ENCODE results near the gene NXT1.
"Not testable (repeated sequence)": the region's sequence is repeated elsewhere in the genome, so short reads cannot be mapped to it uniquely, and the experiment has no call there.

The NXT1 gene
- 12.1 to 52.2 (median 25.5) reads per million in 4 experiments for total RNA-seq

DNA sequence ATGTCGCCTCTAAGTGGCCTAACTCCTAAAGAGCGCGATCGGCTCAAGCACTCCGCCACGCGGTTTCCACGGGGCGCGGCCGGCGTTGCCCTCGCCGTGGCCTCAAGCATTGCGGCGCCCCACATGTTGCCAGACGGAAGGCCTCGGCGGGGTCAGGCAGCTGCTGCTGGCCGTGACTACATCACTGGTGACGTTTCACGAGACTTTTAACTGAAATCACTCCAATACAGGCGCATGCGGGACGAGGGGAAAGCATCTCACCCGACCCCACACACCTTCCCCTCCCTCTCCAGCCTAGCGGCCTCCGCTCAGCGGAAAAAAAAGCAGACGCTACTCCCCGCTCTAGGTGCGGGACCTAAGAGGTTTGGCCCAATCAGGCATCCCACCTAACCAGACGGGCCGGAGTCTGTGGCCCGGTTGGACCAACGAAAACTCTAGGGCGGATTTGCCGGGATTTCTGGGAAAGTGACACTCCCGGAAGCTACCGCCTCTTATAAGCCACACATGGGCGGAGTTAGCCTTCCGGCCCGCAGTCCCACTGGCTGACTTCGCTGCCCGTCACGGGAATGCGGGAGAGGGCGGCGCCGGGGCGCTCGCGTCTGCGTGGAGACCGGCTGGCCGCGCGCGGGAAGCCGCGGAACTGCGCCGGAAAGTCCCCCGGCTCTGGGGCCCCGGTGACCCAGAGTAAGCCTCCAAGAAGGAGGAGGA is at the start of gene NXT1:
TSS of gene NXT1 (plus strand) at position 596 of the 708 bp plus-strand sequence. CDS start 3,251 bp downstream, outside the sequence.
- peak; percentile 91 for DNase-seq

DNA sequence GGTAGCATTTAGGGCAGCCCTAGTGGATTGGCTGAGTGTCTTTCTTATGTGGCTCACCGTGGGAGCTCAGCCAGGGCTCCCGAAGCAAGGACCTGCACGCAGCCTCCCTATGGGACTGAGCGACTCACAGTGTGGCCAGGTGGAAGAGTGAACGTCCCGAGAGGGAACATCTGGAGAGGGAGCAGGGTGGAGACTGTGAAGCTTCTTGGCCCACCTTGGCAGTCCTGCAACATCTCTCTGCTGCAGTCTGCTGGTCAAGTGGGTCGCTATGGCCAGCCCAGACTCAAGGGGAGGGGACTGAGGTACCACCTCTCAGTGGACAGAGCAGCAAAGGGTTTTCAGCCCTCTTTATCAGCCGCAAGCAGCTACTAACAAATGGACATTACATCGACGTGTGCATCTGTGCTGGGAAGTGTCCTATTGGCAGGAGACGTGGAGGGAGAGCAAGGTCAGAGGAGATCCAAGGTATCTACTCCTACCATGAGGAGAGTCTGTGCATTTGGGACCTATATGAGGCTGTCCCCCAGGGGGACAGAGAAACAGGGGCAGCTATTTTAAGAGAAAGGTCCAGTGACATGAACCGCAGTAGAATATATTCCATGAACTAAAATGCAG is 49.0 kb upstream of the NXT1 start:
- DNase-seq = no peak

DNA sequence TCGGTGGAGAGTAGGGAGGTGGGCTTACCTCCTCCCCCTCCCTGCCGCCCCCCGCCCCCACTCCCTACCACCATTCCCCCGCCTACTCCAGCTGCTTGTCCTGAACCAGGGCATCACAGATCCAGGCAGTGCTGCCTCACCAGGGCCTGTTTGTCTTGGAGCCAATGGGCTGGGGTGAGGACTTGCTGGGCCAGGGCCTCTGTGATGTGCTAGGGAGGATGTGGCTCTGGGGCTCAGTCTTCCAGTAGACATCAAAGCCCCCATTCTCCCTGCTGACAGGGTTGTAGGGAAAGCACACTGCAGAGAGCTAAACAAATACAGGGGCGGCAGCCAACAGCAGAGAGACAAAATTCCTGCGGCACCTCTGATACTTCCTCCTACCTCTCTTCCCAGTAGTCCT is 48.2 kb upstream of the NXT1 start:
- DNase-seq = no peak

DNA sequence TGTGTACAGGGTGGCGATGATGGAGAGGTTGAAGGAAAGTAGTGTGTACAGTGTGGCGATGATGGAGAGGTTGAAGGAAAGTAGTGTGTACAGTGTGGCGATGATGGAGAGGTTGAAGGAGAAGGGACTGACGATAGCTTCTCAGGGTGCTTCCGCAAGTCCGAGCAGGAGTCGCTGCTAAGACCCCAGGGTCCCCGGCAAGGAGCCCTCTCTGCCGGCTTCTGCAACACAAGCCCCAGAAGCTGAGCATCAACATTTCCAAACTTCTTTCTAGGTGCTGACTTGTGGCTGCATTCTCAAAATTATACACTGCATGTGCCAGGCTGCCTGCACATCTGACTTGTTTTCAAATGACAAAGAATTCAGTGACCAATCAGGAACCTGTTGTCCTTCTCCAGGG is 47.8 kb upstream of the NXT1 start:
- DNase-seq = no peak

DNA sequence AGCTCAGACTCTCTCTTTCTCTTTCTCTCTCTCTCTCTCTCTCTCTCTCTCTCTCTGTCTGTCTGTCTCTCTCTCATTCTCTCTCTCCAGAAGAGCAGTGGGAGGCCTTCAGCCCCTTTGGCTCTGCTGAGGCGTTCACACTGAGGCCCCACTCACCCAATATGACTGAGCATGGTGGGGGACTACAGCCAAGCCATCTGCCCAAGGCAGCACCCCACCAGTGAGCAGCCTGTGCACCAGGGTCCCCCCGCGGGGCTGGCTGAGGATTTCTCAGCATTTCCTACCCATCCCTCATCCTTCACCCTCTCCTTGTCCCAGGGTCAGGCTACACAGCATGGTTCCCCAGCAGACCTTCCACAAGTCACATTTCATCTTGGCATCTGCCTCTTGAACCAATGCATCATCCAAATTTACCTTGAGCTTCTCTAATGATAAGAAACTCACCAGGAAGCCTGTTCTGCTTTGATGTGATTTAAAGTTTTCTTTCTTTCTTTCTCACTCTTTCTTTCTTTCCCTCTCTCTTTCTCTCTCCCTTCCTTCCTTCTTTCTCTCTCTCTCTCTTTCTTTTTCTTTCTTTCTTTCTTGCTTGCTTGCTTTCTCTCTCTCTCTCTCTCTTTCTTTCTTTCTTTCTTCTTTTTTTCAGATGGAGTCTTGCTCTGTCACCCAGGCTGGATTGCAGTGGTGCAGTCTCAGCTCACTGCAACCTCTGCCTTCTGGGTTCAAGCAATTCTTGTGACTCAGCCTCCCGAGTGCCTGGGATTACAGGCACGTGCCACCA is 47.1 kb upstream of the NXT1 start:
- DNase-seq = no peak

DNA sequence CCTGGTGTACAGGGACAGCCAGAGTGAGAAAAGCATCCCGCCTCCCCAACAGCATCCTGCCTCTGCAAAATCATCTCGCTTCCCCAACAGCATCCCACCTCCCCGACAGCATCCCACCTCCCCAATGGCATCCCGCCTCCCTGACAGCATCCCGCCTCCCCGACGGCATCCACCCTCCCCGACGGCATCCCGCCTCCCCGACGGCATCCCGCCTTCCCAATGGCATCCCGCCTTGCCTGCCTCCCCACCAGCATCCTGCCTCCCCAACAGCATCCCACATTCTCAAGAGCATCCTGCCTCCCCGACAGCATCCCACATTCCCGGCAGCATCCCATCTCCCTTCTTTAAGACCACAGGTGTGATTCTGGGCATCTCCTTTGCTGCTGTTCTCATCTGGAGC is 46.0 kb upstream of the NXT1 start:
- DNase-seq = no peak

DNA sequence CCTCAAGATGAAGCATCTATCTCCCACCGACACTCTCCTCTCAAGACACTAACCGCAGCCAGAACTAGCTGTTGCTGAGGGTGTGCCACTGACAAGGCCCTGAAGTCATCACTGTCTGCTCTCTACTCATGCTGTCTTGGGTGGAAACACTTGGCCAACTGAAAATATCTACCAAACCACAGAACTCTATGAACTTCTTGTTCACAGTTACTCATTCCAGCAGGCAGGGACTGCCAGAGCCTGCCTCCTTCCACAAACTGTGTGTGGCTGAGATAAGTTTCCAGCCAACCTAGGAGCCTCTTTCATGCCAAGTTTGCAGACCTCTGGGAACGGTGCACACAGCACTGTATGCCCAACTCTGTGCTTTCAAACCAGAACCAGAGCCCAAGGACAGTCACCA is 45.5 kb upstream of the NXT1 start:
- no peak for DNase-seq

DNA sequence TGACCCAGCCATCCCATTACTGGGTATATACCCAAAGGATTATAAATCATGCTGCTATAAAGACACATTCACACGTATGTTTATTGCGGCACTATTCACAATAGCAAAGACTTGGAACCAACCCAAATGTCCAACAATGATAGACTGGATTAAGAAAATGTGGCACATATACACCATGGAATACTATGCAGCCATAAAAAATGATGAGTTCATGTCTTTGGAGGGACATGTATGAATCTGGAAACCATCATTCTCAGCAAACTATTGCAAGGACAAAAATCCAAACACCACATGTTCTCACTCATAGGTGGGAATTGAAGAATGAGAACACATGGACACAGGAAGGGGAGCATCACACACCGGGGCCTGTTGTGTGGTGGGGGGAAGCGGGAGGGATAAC is 43.2 kb upstream of the NXT1 start:
- DNase-seq = not testable (repeated sequence)

DNA sequence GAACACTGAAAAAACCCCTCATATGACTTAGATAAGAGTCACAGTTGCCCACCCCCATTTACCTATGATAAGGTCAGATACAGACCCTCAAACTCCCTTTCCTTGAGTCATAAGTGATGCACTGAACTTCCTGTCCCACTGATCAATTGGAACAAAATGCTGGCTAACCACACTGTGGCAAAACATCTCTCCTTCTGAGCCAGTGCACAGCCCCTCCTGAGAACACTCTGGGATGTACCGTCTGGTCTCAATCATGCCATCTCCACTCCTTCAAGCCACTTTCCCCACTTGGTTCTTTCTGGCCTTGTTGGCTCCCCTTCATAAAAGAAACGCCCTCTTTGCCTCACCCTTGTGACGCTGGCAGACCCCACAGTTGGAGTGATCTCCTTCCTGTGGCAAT is 42.6 kb upstream of the NXT1 start:
- DNase-seq = no peak

DNA sequence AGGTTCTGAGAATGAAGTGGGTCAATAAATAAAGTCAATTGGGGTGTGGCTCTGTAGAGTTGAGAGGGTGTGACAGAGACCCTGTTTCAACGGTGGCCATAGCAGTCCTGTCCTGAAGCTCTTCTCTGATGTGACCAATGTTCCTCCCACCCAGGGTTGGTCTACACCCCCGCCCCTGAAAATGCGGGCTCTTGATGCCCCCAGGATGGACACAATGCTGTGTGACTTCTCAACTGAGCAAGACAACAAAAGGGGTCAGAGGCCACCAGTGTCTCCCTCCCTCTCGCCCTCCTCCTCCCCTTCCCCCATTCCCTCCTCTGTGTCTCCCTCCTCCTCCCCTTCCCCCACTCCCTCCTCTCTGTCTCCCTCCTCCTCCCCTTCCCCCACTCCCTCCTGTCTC is 41.7 kb upstream of the NXT1 start:
- no peak for DNase-seq

DNA sequence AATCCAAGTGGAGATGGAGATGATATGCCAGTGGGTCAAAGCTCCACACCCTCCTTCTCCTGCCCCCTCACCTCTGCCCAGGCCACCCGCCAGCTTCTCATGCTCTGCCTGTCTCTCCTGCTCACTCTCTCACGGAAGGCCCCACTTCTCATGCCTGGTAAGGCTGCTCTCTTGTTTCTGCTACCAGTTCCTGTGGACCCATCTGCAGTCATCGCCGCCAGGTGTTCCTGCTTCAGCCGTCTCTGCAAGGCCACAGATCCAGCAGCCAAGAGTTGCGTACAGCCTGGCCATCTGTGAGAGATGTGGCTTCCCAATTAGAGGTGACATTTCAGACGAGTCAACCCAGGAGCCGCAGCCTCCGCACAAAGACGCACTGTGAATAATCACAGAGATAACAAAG is 40.8 kb upstream of the NXT1 start:
- DNase-seq = no peak

DNA sequence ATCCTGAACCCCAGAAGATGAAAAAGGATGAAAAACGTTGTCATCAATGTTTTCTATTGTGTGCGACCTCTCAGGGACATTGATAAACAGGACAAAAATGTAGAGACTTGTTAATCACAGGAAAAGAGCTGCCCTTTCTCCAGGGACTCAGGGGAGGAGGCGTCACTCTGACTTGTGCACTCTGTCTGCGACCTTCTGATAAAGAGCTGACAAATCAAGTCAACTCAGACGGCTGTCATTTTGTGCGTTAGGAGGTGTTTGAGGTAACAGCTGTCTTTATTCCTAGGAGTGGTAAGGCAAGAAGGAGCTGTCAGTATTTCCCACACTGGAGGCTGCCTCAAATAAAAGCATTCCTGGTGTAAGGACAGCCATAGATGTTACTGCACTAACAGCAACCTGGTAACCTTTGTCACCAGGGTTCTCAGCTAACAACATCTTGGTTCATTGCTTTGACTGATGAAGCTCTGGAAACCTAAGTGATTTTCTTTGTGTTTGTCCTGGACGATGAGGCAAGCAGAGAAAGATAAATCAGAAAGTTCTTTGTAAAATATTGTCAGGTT is 38.6 kb upstream of the NXT1 start:
- no peak for DNase-seq

DNA sequence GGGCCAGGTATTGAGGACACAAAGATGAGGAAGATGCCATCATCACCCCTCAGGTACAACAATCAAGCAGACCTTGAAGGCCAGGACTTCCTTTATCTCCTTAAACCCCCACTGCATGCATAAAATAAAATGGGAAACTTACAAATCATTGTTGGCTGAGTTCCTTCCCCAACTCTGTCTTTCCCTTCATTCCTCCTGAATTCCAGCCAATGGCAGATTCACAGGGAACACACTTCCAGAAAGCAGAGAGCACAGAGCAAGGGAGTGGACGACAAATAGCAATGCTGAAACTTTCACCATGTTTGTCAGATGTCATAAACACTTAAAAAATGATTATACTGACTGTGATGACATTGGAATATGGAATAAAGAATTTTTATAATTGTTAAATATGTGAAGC is 37.3 kb upstream of the NXT1 start:
- DNase-seq = no peak

DNA sequence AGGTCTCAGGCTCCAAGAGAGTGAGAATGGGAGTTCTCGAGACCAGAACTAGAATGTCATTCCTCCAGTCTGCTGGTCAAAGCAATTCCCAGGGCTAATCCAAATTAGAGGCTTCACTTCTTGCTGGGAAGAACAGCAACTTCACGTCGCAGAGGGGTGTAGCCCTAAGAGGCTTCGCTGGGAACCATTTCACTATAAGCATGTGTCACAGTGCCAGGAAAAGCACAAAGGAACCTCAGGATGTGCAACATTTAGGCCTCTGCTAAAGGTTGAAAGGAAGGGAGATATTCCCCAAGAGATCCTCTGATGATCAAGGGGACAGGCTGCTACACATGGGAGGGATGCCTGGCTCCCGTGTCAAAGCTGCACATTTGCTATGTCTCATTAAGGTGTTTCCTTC is 35.9 kb upstream of the NXT1 start:
- DNase-seq = no peak

DNA sequence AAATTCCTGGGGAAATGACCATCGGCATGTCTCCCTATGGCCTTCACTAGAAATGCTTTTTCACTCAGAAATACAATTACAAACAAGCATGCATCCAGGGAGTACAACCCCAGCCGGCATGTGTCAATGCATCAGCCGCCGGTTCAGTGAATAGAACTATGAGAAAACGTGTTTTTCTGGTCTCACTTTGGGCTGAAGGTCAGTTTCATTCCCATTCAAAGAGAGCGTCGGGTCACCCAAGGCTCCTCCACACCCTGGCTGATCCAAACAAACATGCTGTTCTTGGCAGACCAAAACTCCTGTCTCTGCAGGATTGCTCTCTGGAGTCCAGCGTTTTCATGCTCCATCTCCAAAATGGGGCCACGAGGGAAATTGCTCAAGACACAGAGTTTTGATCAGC is 35.5 kb upstream of the NXT1 start:
- DNase-seq = no peak

DNA sequence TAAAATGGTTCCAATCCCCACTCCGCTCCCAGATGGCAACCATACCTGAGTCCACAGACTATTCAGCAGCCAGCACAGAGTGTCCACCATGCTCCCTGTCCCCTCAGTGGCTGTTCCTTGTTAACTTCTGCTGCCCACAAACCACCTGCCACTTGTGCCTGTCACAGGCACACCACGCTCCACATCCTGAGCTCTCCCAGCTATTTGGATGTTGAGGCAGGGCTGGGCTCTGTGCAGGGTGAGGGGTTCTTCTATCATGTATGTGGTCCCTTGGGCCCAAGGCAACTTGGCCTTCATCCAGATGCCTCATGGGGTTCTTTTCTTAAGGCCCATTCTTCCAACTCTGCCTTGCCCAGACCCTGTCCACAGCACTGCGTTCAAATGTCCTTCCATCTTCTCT is 34.0 kb upstream of the NXT1 start:
- no peak for DNase-seq

DNA sequence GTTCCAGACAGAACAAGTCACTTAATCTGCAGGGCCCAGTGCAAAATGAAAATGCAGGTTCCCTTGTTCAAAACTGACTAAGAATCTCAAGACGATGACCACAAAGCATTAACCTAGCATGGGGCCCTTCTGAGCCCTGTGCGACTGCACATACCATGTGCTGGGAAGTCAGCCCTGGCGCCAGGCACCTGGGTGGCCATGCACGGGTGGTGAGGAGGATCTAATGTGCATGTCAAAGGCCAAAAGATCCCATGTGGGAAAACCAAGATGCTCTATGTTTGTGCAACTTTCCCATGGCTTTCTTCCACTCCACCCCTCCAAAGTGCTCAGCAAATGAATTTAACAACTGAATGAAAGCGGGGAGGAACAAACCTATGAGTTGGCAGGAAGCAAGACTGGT is 33.5 kb upstream of the NXT1 start:
- no peak for DNase-seq

DNA sequence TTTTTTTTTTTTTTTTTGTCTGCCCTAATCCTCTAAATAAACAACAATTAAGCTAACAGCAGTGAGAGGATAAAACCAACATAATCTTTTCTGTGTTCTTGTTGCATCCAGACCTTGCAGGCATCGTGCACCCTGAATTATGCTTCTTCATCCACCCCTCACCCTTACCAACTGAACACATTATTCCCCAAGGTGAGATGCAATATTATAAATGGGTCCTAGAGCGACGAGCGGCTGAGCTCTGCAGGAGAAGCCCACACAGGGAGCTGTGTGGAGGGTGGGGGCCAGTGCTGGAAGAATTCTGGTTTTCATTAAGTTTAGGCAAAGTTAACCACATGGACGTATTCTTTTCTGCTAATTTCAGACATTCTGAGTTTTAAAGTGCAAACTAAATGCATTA is 32.2 kb upstream of the NXT1 start:
- DNase-seq = no peak

DNA sequence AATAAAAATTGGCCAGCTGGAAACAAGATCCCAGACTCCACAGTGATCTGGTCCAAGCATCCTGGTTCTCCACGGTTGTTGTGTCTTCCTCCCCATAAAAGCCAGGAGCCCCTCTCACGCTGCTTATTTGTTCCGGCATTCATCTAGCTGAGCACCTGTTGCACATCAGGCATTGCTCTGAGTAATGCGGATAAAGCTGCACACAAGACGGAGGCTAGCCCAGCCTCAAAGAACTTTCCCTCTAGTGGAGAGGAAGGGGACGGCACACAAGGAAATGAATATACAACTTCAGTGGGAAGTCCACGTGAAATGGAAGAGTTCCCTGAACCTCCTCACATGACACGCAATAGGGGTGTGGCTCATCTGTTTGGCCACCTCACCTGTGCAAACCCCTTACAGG is 30.3 kb upstream of the NXT1 start:
- no peak for DNase-seq

DNA sequence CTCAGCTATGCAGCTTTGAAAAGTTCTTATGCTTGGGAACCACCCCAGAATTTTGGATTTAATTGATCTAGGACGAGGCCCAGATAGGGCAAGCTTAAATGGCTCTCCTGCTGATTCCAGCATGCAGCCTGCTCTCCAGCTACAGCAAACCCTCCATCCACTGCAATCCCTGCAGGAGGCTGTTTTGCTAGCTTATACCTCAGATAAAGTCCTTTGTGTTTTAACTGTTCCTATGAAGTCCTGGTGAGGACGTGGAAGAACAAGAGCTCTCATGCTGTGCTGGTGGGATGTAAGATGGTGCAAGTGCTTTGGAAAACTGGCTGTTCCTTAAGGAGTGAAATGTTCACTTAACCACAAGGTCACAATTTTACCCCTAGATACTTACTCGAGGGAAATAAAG is 25.5 kb upstream of the NXT1 start:
- DNase-seq = no peak

DNA sequence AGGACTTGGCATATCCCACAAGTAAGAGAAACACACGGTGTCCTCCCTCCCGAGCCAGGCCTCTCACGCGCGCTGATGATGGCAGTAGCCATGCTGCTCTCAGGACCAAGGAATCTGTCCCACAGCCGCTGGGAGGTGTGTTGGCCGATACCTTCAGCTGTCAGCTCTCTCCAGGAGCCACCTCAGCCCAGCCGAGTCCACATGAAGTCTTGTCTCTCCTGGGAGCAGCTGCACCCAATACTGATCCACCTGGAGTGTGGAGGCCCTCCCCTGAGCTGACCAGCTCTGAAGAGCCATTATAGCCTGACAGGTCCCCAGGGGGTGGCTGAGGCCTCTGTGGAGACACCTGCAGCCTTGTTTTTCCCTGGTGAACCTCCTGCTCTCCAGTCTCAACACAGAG is 23.8 kb upstream of the NXT1 start:
- DNase-seq = no peak

DNA sequence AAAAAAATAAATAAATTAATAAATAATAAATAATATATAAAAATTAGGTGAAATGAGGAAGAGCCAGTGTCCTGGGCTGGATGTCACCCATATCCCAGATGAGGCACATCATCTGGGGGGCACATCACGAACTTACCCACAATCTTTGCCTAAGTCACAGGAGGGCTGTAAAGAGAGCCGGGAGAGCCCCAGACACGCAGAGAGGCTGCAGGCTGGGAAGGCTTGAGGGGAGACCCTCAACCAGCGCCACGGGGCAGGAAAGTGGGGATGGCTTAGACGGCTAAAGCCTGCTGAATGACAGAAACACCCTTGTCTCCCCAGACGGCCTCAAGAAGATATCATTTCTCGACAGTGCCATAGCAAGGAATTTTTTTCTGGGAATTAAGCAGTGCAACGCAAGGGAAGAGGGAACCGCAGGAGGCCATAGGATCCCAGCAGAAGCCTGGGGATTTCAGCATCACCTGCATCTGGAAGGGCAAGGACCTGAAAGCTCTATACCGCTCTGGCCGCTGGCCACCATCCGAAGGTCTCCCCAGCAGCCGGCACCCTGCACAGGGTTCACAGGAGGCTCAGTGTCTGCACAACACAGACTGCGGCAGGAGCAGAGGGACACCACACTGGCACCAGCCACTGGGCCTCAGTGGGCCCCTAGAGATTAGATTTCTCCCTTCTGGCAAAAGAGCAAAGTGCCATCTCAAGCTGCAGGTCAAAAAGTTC is 22.8 kb upstream of the NXT1 start:
- no peak for DNase-seq
